LNCAP (cell line): Measurements from ENCODE around the gene SCG5.

Source experiments
- CTCF ChIP-seq: fragments of 450-650 bp; IDR thresholded peaks from 2 replicates; pipeline ENCODE4 v1.5.1; 2017; ENCODE audit warnings: mild to moderate bottlenecking

The SCG5 gene

GRCh38 chr15:32738666-32739065 is 97.2 kb downstream of the SCG5 start:
- no peak for TF ChIP-seq CTCF

- no peak for TF ChIP-seq CTCF
Measured at GRCh38 chr15:32739522-32740063, 98.1 kb downstream of the SCG5 start.

- no peak for TF ChIP-seq CTCF
Measured at GRCh38 chr15:32743411-32744140, 102.1 kb downstream of the SCG5 start.

- TF ChIP-seq CTCF: no peak
Measured at GRCh38 chr15:32746116-32746857, 104.8 kb downstream of the SCG5 start.
